AML-193 (cell line): ENCODE measurements around the gene EXD2.
A peak's percentile ranks its signal among the peaks of the same experiment; 100 is the strongest.
"Not testable (repeated sequence)": the region's sequence is repeated elsewhere in the genome, so short reads cannot be mapped to it uniquely, and the experiment has no call there.

Experiments
- DNase-seq, 2 experiments: peaks; one replicate each; lab custom pipeline; 2025; lab: John Stamatoyannopoulos, UW

The EXD2 gene

GRCh38 chr14:69193721-69194120, 2.4 kb downstream of the EXD2 start:
- DNase-seq, result no peak

GRCh38 chr14:69199786-69200185, 8.5 kb downstream of the EXD2 start:
- no peak for DNase-seq

- no peak for DNase-seq
These were observed 13.5 kb downstream of the EXD2 start for GRCh38 chr14:69204753-69205152.

DNA sequence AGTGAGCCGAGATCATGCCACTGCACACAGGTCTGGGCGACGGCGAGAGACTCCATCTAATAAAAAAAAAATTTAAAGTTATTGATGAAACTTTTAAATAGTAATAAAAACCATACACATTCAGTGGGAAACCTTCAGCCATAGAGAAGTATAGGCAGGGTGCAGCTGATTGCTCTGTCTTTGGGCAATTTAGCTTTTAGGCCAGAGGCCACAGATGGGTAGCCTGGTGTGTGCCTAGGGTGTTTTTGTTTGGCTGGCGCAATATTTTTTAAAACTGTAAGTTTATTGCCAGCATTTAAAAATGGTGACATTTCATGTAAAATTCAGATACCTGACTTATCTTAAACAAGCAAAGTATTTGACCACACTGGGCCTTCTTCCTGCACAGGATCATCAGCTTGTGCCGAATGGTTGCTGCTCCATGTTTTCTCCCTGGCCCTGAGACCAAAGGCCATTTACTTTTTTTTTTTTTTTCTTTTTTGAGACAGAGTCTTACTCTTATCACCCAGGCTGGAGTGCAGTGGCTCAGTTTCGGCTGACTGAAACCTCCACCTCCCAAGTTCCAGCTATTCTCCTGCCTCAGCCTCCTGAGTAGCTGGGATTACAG, 16.2 kb downstream of the EXD2 start:
- no peak for DNase-seq

GRCh38 chr14:69208666-69209065, 17.4 kb downstream of the EXD2 start:
- DNase-seq, result no peak

DNA sequence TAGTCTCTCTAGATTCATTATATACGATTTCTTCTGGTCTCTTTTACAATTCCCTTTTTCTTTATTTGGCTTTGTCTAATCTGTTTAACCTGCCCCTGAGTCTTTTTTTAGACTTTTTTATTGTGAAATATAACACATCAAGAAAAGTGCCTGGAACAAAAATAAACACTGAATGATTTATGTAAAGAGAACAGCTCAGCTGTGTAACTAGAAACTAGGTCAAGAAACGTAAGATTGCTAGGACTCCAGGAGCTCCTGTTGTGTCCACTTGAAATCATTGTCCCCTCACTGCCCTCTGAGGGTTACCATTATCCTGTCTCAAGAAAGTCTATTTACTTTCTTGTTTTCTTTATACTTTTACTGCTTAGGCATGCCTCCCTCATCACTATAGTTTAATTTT, 23.1 kb downstream of the EXD2 start:
- DNase-seq, result no peak

- DNase-seq, result not testable (repeated sequence)
These were observed 26.4 kb downstream of the EXD2 start for GRCh38 chr14:69217663-69218062.

DNA sequence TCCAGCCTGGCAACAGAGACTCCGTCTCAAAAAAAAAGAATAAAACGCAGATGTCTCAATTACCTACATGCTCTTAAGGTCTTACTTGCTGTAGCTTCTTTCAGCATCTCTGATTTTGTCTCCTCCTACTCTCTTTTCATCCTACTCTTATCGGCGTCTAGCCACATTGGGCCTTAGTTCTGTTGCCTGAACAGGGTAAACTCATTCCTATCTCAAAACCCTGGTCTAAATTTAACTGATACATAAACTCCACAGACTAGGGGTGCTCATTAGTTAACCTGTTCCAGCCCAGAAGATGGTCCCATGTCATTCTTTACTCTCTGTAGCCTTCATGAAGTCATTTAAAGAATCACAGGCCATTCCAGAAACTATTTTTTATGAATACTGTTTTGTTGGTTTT, 33.6 kb downstream of the EXD2 start:
- DNase-seq, result no peak

GRCh38 chr14:69226178-69226577, 34.9 kb downstream of the EXD2 start:
- no peak for DNase-seq

DNA sequence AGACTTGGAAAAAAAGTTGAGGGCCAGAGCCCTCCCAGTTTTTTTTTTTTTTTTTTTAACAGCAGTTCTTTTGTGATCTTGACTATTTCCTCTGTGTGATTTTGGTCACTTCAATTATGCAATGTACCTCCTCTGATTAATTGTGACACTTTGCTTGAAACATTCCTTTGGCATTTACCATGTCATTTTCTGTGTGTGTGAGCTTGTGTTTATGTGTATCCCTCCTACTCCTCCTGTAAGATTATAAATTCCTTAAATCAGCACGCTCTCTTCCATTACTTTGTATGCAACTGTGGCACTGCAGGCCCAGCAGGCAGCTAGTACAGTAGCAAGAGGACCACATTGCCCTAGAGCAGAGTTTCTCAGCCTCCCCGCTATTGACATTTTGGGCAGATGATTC, 35.4 kb downstream of the EXD2 start:
- DNase-seq, result no peak

GRCh38 chr14:69231486-69231885, 40.2 kb downstream of the EXD2 start:
- no peak for DNase-seq

GRCh38 chr14:69232388-69232787, 41.1 kb downstream of the EXD2 start:
- DNase-seq, result no peak

DNA sequence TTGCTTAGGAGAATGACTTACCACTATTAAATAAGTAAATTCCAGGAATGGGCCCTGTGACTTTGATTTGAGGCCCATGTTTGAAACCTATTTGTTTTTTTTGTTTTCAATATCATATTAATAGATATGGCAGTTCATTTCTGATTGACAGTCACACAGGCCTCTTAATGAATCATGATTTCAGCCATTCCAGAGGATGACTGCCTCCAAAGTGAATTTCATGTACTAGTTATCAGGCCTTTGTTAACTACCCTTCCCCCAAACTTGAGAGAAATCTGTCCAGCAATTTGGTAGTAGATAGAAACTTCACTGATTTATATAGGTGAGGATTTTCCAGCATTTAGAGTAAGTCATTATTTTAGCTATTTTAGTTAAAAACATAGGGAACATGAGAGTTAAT, 42.8 kb downstream of the EXD2 start:
- DNase-seq, result no peak

DNA sequence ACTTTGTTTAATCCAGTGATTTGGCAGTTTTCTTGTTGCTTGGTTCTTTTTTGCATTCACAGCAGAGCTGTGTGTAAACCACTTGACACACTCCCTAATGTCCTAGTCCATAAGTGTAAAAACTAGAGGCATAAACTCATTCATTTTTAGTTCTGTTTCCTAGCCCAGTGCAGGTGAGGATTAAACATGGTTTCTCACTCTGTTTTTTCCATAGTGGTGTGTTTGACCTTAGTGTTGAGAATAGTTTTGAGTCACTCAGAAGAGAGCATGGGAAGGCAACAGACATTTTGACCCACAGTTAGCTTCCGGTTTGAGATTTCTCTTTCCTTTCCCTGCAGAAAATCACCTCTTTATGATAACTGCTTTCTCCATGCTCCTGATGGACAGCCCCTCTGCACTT, 44.4 kb downstream of the EXD2 start:
- no peak for DNase-seq

DNA sequence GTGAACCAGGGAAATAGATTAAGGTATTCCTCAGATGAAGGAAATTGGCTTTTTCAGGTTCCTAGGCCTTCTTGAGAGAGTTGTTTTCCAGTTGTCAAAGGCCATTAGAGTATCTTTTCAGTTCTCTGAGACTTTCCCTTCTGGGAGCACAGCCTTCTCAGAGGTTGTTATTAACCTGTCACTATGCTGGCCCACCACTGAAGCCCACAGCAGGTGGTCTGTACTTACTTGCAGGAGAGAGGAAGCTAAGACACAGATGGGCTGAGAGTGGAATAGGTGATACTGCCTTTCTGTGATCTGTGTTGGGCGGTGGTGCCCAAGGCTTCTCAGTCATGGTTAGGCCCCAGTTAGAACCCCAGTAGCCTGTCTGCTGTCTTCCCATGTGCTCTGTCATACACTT, 45.8 kb downstream of the EXD2 start:
- no peak for DNase-seq

GRCh38 chr14:69237584-69237983, 46.3 kb downstream of the EXD2 start:
- no peak for DNase-seq

DNA sequence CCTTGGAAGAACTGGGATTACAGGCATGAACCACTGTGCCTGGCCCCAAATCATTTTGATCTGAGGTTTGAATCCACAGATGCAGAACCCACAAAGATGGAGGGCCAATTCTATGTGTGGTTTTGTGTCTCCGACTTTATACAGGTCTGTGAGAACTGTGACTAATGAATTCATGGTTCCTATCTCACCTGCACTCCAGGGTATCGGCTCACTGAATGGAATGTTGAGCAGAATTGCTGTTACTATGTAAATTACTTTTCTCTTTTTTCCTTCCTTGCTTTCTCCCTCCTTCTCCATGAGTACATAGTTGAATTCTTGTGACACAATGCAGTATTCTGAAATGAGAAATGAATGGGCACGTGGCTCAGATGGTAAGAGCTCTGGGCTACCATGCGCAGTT, 47.6 kb downstream of the EXD2 start:
- DNase-seq, result no peak

DNA sequence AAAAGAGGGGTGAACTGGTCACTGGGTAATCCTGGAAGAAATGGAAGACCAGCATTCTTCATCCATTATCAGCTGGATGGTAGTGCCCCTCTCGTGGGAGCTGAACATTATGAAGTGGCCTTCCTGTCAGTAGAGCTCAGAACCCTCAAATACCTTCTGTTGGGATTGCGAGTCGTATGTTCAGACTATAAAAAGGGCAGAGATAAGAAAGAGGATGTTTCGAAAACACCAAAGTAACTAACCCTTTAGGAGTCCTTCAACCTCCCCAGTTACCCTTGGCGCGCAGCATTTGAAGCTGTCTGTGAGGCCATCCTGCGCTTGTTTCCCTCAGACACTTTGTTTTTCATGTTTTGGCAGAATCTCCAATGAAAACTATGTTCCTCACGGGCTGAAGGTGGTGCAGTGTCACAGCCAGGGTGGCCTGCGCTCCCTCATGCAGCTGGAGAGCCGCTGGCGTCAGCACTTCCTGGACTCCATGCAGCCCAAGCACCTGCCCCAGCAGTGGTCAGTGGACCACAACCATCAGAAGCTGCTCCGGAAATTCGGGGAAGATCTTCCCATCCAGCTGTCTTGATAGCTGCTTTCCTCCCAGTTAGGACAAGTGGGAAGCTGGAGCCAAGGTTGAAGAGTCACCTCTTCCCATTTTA, 49.4 kb downstream of the EXD2 start:
- DNase-seq, result no peak

- no peak for DNase-seq
These were observed 50.3 kb downstream of the EXD2 start for GRCh38 chr14:69241577-69241976.

GRCh38 chr14:69242311-69243224, 51.3 kb downstream of the EXD2 start:
- DNase-seq, result peak; percentile 41 to 65

GRCh38 chr14:69244946-69245345, 53.6 kb downstream of the EXD2 start:
- no peak for DNase-seq

DNA sequence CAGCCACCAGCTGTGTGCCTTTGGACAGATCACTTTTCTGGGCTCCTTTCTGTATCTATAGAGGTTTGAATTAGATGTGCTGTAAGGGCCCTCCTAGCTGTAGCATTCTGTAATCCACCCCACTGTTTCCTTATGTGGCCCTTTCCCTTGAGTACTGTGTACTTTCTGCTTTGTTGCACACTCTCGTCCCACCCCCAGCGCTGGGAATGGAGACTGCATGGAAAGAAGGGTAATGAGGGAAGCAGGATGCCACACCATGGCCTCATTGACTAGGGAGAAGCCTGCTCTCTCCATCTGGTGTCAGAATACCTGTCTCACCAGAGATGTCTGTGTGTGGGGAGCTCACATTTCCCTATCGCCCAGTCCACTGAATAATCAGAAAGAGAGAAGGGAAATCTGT, 55.0 kb downstream of the EXD2 start:
- no peak for DNase-seq
